GM23338 (cell line): ENCODE data around the gene RPS15. TPM values are rescaled to one million over a fixed set of nuclear protein-coding genes. Genes with fewer than 3 reads are reported as not detected.
A peak's percentile ranks its signal among the peaks of the same experiment; 100 is the strongest.

Experiments used
- ATAC-seq: fragments of 200-7000 bp; cut with Tn5 transposase; 3 replicates; pipeline ENCODE4 v1.9.1; 2020
- DNase-seq: peaks from one replicate; pipeline ENCODE4 v3.0.0-alpha.2; 2015; ENCODE audit warnings: low spot score
- H2AFZ ChIP-seq: fragments of 200-600 bp; sonication (generic); 2 replicates; pipeline ENCODE4 v1.8.0; 2016; ENCODE audit warnings: antibody characterized with exemption, mild to moderate bottlenecking, moderate library complexity
- H3F3A ChIP-seq: fragments of 200-600 bp; sonication (generic); replicated peaks from 2 replicates; pipeline ENCODE4 v1.8.0; 2017; ENCODE audit warnings: antibody characterized with exemption, mixed run types, low read depth
- H3K27ac ChIP-seq: fragments of 200-600 bp; sonication (generic); 2 replicates; pipeline ENCODE4 v1.6.1; 2016; ENCODE audit warnings: low read depth
- H3K27me3 ChIP-seq: fragments of 200-600 bp; sonication (generic); 2 replicates; pipeline ENCODE4 v1.8.0; 2016; ENCODE audit warnings: mild to moderate bottlenecking, mixed run types, moderate library complexity; ENCODE audit not compliant: insufficient read depth
- H3K36me3 ChIP-seq: fragments of 200-600 bp; sonication (generic); 2 replicates; pipeline ENCODE4 v1.8.0; 2016; ENCODE audit warnings: mild to moderate bottlenecking; ENCODE audit not compliant: insufficient read depth
- H3K4me1 ChIP-seq: fragments of 200-600 bp; sonication (generic); 2 replicates; pipeline ENCODE4 v1.8.0; 2016; ENCODE audit warnings: mild to moderate bottlenecking, moderate library complexity; ENCODE audit not compliant: insufficient read depth
- H3K4me2 ChIP-seq: fragments of 200-600 bp; sonication (generic); 2 replicates; pipeline ENCODE4 v1.7.1; 2017; ENCODE audit warnings: mixed run types
- H3K4me3 ChIP-seq: fragments of 200-600 bp; sonication (generic); 2 replicates; pipeline ENCODE4 v1.6.1; 2016; ENCODE audit warnings: mixed run types
- H3K79me2 ChIP-seq: fragments of 200-600 bp; sonication (generic); replicated peaks from 2 replicates; pipeline ENCODE4 v1.8.0; 2017; ENCODE audit warnings: mild to moderate bottlenecking; ENCODE audit not compliant: insufficient read depth
- H3K9me2 ChIP-seq: fragments of 200-600 bp; sonication (generic); 2 replicates; pipeline ENCODE4 v1.8.0; 2017; ENCODE audit not compliant: insufficient read depth
- H4K20me1 ChIP-seq: fragments of 200-600 bp; sonication (generic); replicated peaks from 2 replicates; pipeline ENCODE4 v1.8.0; 2017; ENCODE audit warnings: mild to moderate bottlenecking; ENCODE audit not compliant: insufficient read depth
- H3K27ac Mint-ChIP-seq: 2 replicates; pipeline ENCODE4 v1.8.0; 2020; ENCODE audit warnings: inconsistent platforms, mild to moderate bottlenecking, moderate library complexity, mixed read lengths
- H3K27me3 Mint-ChIP-seq: 3 replicates; pipeline ENCODE4 v1.8.0; 2022; ENCODE audit warnings: low read depth, mild to moderate bottlenecking, moderate library complexity, mixed read lengths, inconsistent platforms; ENCODE audit not compliant: insufficient read depth, poor library complexity
- H3K36me3 Mint-ChIP-seq: 3 replicates; pipeline ENCODE4 v1.8.0; 2021; ENCODE audit warnings: low read depth, mild to moderate bottlenecking, inconsistent platforms, moderate library complexity, mixed read lengths
- H3K4me1 Mint-ChIP-seq: 3 replicates; pipeline ENCODE4 v1.8.0; 2020; ENCODE audit warnings: mild to moderate bottlenecking, inconsistent platforms, mixed read lengths
- H3K4me3 Mint-ChIP-seq: 3 replicates; pipeline ENCODE4 v1.8.0; 2021; ENCODE audit warnings: moderate library complexity, mild to moderate bottlenecking, inconsistent platforms, mixed read lengths
- H3K9me3 Mint-ChIP-seq: 3 replicates; pipeline ENCODE4 v1.8.0; 2020; ENCODE audit warnings: moderate library complexity, mild to moderate bottlenecking, inconsistent platforms, mixed read lengths
- CREB1 ChIP-seq: fragments of 250-450 bp; sonication (Bioruptor Pico); IDR thresholded peaks from 2 replicates; pipeline ENCODE4 v1.5.0; 2020; ENCODE audit warnings: low read depth, mild to moderate bottlenecking, moderate library complexity
- JUNB ChIP-seq: IDR thresholded peaks from one replicate; pipeline ENCODE4 v1.6.1; 2016; ENCODE audit warnings: antibody characterized with exemption; ENCODE audit not compliant: unreplicated experiment
- POLR2AphosphoS5 ChIP-seq: IDR thresholded peaks from 2 replicates; pipeline ENCODE4 v1.6.1; 2016; ENCODE audit warnings: antibody characterized with exemption, low read depth
- STAT1 ChIP-seq: IDR thresholded peaks from one replicate; pipeline ENCODE4 v1.6.1; 2016; ENCODE audit warnings: antibody characterized with exemption; ENCODE audit not compliant: unreplicated experiment
- polyA plus RNA-seq: library from polyadenylated mRNA; unstranded; fragments of >200 nt; fragmentation: Nextera tagmentation; extraction: Ambion mirVana; gene quantifications from 2 replicates; pipeline ENCODE4 v1.2.1, GENCODE V29; 2016
- total RNA-seq: library from RNA; depleted of rRNA; stranded (reverse); fragments of >200 nt; shearing (Covaris generic); gene quantifications from 2 replicates; pipeline ENCODE4 v1.2.3, GENCODE V29; 2014
- TF ChIP-seq, protein P1 (sequence below), 2 experiments: fragments of 200-600 bp in 1 of 2; sonication (generic) in 1 of 2; conservative IDR thresholded peaks; 2 replicates each; pipeline versions ENCODE4 v1.5.1 to v1.6.1; 2016 to 2017; ENCODE audit warnings: antibody characterized with exemption in 2 of 2, low read depth in 2 of 2, mild to moderate bottlenecking in 2 of 2, moderate library complexity in 1 of 2
- TF ChIP-seq, protein P2 (sequence below): IDR thresholded peaks from one replicate; pipeline ENCODE4 v1.6.1; 2018; ENCODE audit warnings: antibody characterized with exemption; ENCODE audit not compliant: unreplicated experiment

Gene RPS15
- total and polyA plus RNA-seq, 2 experiments from 2014 or later, result 2,953 to 3,861 TPM

DNA sequence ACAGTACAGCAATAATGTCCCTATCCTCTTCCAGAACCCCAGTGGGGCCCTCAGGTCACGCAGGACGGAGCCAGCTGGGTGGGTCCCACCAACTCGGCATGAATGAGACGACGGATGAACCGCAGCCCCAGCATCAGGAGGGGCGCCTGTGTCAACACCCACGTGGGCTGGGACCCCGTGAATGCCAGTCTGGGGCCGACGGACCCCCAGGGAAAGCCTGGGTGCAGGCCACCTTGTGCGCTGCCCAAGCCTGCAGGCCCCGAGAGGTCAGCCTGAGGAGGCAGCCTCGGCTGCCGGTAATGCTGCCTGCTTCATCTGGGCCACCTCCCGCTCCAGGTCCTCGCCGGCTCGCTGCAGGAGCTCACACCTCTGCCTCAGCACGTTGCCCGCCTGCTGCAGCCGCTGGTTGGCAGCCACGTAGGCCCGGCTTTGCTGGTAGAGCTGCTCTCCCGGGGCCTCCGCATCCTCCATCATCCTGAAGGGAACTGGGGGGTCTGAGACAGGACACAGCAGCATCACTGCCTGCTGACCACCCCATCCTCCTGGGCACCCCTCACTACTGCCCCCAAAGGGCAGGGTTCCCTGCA, 36.7 kb downstream of the RPS15 start:
- H3K27ac ChIP-seq, result no peak overlapping the region
- Mint-ChIP-seq H3K4me1 (peaks cover 10% of the 10 kb centered on the region; the same call in 2 of the 3 replicates), H3K27ac (no peak overlapping the region), H3K36me3 (peaks cover 6% of the 10 kb centered on the region; the same call in 2 of the 3 replicates), H3K4me3 (no peak overlapping the region), H3K9me3 (0 out of 3 replicates have a peak, but pooled peaks cover 3% of the 10 kb centered on the region), H3K27me3 (peaks cover 37% of the 10 kb centered on the region)
- H3K4me3 ChIP-seq, result no peak overlapping the region
- TF ChIP-seq, protein P1, sequence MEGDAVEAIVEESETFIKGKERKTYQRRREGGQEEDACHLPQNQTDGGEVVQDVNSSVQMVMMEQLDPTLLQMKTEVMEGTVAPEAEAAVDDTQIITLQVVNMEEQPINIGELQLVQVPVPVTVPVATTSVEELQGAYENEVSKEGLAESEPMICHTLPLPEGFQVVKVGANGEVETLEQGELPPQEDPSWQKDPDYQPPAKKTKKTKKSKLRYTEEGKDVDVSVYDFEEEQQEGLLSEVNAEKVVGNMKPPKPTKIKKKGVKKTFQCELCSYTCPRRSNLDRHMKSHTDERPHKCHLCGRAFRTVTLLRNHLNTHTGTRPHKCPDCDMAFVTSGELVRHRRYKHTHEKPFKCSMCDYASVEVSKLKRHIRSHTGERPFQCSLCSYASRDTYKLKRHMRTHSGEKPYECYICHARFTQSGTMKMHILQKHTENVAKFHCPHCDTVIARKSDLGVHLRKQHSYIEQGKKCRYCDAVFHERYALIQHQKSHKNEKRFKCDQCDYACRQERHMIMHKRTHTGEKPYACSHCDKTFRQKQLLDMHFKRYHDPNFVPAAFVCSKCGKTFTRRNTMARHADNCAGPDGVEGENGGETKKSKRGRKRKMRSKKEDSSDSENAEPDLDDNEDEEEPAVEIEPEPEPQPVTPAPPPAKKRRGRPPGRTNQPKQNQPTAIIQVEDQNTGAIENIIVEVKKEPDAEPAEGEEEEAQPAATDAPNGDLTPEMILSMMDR (conservative IDR thresholded peaks at IDR 0.05; ENCODE audit: low read depth in 2 of 2), result peak in 1 of 2 experiments; percentile 20; a peak in 1 of 4 replicates
- TF ChIP-seq, protein P2, sequence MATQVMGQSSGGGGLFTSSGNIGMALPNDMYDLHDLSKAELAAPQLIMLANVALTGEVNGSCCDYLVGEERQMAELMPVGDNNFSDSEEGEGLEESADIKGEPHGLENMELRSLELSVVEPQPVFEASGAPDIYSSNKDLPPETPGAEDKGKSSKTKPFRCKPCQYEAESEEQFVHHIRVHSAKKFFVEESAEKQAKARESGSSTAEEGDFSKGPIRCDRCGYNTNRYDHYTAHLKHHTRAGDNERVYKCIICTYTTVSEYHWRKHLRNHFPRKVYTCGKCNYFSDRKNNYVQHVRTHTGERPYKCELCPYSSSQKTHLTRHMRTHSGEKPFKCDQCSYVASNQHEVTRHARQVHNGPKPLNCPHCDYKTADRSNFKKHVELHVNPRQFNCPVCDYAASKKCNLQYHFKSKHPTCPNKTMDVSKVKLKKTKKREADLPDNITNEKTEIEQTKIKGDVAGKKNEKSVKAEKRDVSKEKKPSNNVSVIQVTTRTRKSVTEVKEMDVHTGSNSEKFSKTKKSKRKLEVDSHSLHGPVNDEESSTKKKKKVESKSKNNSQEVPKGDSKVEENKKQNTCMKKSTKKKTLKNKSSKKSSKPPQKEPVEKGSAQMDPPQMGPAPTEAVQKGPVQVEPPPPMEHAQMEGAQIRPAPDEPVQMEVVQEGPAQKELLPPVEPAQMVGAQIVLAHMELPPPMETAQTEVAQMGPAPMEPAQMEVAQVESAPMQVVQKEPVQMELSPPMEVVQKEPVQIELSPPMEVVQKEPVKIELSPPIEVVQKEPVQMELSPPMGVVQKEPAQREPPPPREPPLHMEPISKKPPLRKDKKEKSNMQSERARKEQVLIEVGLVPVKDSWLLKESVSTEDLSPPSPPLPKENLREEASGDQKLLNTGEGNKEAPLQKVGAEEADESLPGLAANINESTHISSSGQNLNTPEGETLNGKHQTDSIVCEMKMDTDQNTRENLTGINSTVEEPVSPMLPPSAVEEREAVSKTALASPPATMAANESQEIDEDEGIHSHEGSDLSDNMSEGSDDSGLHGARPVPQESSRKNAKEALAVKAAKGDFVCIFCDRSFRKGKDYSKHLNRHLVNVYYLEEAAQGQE, result no peak
- H3K27me3 ChIP-seq, result peaks cover 35% of the 10 kb centered on the region
- no peaks in the 10 kb centered on the region for H3K9me2 ChIP-seq
- H2AFZ ChIP-seq, result no peak overlapping the region
- peaks cover 30% of the 10 kb centered on the region for H4K20me1 ChIP-seq
- H3K36me3 ChIP-seq, result 0 out of 2 replicates have a peak, but pooled peaks cover 5% of the 10 kb centered on the region
- ATAC-seq (no peak), DNase-seq (no peak)
- peaks cover 19% of the 10 kb centered on the region for H3K79me2 ChIP-seq
- peaks cover 10% of the 10 kb centered on the region; the same call in 1 of the 2 replicates for H3K4me1 ChIP-seq
- no peak overlapping the region for H3K4me2 ChIP-seq
- H3F3A ChIP-seq, result peaks cover 25% of the 10 kb centered on the region

DNA sequence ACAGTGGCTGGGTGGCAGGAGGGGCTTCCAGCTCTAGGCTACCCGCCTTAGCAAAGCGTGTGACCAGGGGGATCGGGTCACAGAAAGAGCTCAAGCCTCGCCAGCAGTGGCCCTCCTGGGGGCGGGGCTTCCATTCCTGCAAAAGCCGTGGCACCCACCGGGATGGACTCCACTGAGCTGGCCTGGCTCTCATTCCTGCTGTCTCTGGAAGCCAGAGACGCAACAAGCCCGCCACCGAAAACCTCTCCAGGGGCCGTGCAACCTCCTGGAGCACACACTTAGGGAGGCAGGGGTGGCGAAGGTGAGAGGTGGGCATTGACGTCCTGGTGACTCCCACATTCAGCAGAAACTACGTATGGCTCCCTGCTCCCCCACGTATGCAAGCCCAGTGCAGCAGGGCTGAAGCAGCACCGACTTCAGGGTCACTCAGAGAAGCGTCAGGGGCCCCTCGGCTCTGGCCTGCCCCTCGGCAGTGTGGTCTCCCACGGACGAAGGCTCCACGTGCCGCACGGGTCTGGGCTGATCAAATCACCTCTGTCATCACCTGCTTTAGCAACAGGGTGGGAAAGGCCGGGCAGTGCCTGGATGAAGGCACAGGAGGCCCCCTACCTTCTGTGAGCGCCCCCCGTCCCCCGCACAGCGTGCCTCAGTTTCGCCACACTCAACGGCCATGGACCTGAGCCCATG, 37.7 kb downstream of the RPS15 start:
- H3K36me3 Mint-ChIP-seq, result peaks cover 6% of the 10 kb centered on the region; the same call in 2 of the 3 replicates
- peaks cover 8% of the 10 kb centered on the region for H3K4me1 Mint-ChIP-seq
- Histone ChIP-seq H3F3A (peaks cover 27% of the 10 kb centered on the region), H3K9me2 (no peaks in the 10 kb centered on the region), H3K27me3 (peaks cover 25% of the 10 kb centered on the region), H3K4me1 (peaks cover 10% of the 10 kb centered on the region; the same call in 1 of the 2 replicates), H3K4me3 (no peak overlapping the region), H4K20me1 (peaks cover 30% of the 10 kb centered on the region), H3K27ac (no peak overlapping the region), H3K36me3 (0 out of 2 replicates have a peak, but pooled peaks cover 5% of the 10 kb centered on the region), H3K4me2 (no peak overlapping the region), H3K79me2 (peaks cover 19% of the 10 kb centered on the region), H2AFZ (no peak overlapping the region)
- peaks cover 29% of the 10 kb centered on the region for H3K27me3 Mint-ChIP-seq
- ATAC-seq (no peak), DNase-seq (no peak)
- no peak overlapping the region for H3K4me3 Mint-ChIP-seq
- H3K27ac Mint-ChIP-seq, result no peak overlapping the region
- H3K9me3 Mint-ChIP-seq, result peaks cover 3% of the 10 kb centered on the region; the same call in 1 of the 3 replicates
- TF ChIP-seq JUNB (no peak), CREB1 (CRISPR knock-in tag) (no peak), STAT1 (no peak), POLR2AphosphoS5 (no peak)
- TF ChIP-seq, protein P2, result no peak
